Liver (tissue), 9 donors: ENCODE measurements around the gene PALLD. TPM values are rescaled to one million over a fixed set of nuclear protein-coding genes. Genes with fewer than 3 reads are reported as not detected.

Experiments
- DNase-seq: peaks from one replicate; pipeline ENCODE4 v3.0.0-alpha.2; 2017; ENCODE audit warnings: low spot score
- H3K27ac ChIP-seq, 2 donors: one replicate each; pipeline ENCODE4 v1.7.0; 2013; ENCODE audit warnings: inconsistent platforms in 2 of 2, low read length in 2 of 2, control low read depth in 1 of 2, low read depth in 1 of 2, mild to moderate bottlenecking in 1 of 2
- H3K27me3 ChIP-seq, 4 donors: one replicate each; pipeline versions ENCODE4 v1.6.1 to v1.7.0; 2013; ENCODE audit warnings: low read length in 3 of 4, inconsistent platforms in 1 of 4, mild to moderate bottlenecking in 1 of 4, moderate library complexity in 1 of 4; ENCODE audit not compliant: control insufficient read depth in 4 of 4, insufficient read depth in 4 of 4
- H3K36me3 ChIP-seq, 4 donors: one replicate each; pipeline versions ENCODE4 v1.6.1 to v1.7.0; 2013; ENCODE audit warnings: low read length in 3 of 4, mild to moderate bottlenecking in 3 of 4, low read depth in 1 of 4, moderate library complexity in 1 of 4; ENCODE audit not compliant: control insufficient read depth in 4 of 4, insufficient read depth in 3 of 4
- H3K4me1 ChIP-seq, 4 donors: one replicate each; pipeline versions ENCODE4 v1.6.1 to v1.7.0; 2013; ENCODE audit warnings: low read length in 3 of 4, mild to moderate bottlenecking in 3 of 4, moderate library complexity in 1 of 4; ENCODE audit not compliant: control insufficient read depth in 4 of 4, insufficient read depth in 4 of 4
- H3K4me3 ChIP-seq, 3 donors: one replicate each; pipeline versions ENCODE4 v1.6.1 to v1.7.0; 2013; ENCODE audit warnings: low read length in 3 of 3, control low read depth in 1 of 3, low read depth in 1 of 3, mild to moderate bottlenecking in 1 of 3
- H3K9ac ChIP-seq, 2 donors: one replicate each; pipeline ENCODE4 v1.7.0; 2013; ENCODE audit warnings: low read length in 2 of 2, mild to moderate bottlenecking in 2 of 2, moderate library complexity in 2 of 2, control low read depth in 1 of 2, low read depth in 1 of 2
- H3K9me3 ChIP-seq, 4 donors: one replicate each; pipeline versions ENCODE4 v1.6.1 to v1.7.0; 2013; ENCODE audit warnings: low read length in 3 of 4; ENCODE audit not compliant: control insufficient read depth in 4 of 4
- CTCF ChIP-seq: fragments of 150-350 bp; IDR thresholded peaks from 2 replicates; pipeline ENCODE4 v1.5.1; 2017; ENCODE audit warnings: improper control_type of control experiment, low read depth, low read length; ENCODE audit not compliant: missing input control
- EGR1 ChIP-seq, 2 donors: IDR thresholded peaks; 2 replicates each; pipeline ENCODE4 v1.6.1; 2016 to 2018; ENCODE audit warnings: antibody characterized with exemption in 2 of 2, low read depth in 2 of 2
- FOXA2 ChIP-seq: IDR thresholded peaks from 2 replicates; pipeline ENCODE4 v1.6.1; 2016; ENCODE audit warnings: antibody characterized with exemption
- GABPA ChIP-seq, 2 donors: IDR thresholded peaks in 1 of 2; conservative IDR thresholded peaks in 1 of 2; 2 replicates each; pipeline ENCODE4 v1.6.1; 2016; ENCODE audit warnings: antibody characterized with exemption in 2 of 2, mild to moderate bottlenecking in 1 of 2, moderate library complexity in 1 of 2
- HNF4A ChIP-seq, 2 donors: conservative IDR thresholded peaks; 2 replicates each; pipeline ENCODE4 v1.6.1; 2016; ENCODE audit warnings: antibody characterized with exemption in 2 of 2, mild to moderate bottlenecking in 2 of 2
- HNF4G ChIP-seq: IDR thresholded peaks from 2 replicates; pipeline ENCODE4 v1.6.1; 2016; ENCODE audit warnings: antibody characterized with exemption
- JUND ChIP-seq, 2 donors: IDR thresholded peaks; 2 replicates each; pipeline ENCODE4 v1.6.1; 2016; ENCODE audit warnings: antibody characterized with exemption in 2 of 2
- NR2F2 ChIP-seq: IDR thresholded peaks from 2 replicates; pipeline ENCODE4 v1.6.1; 2016; ENCODE audit warnings: antibody characterized with exemption
- RAD21 ChIP-seq, 2 donors: IDR thresholded peaks; 2 replicates each; pipeline ENCODE4 v1.6.1; 2016; ENCODE audit warnings: antibody characterized with exemption in 2 of 2, mild to moderate bottlenecking in 2 of 2
- SP1 ChIP-seq: IDR thresholded peaks from 2 replicates; pipeline ENCODE4 v1.6.1; 2018; ENCODE audit warnings: antibody characterized with exemption, mild to moderate bottlenecking
- YY1 ChIP-seq: IDR thresholded peaks from 2 replicates; pipeline ENCODE4 v1.6.1; 2016; ENCODE audit warnings: antibody characterized with exemption, mild to moderate bottlenecking
- WGBS: extraction: QIAGEN DNeasy Blood & Tissue Kit; methylation state at CpG from one replicate; pipeline ENCODE4 v1.1.7; 2013; 5-methylcytosine and 5-hydroxymethylcytosine counted together
- polyA plus RNA-seq, 2 donors: library from polyadenylated mRNA; stranded (reverse) in 1 of 2; unstranded in 1 of 2; fragments of 200-250 nt in 1 of 2; fragments of >200 nt in 1 of 2; fragmentation: Nextera tagmentation in 1 of 2; extraction: Ambion mirVana in 1 of 2; gene quantifications; one replicate each; pipeline versions ENCODE4 v1.2.1 to v1.2.3, GENCODE V29; 2013 to 2015
- total RNA-seq, 2 donors: library from RNA; depleted of rRNA; stranded (reverse); fragments of >200 nt; gene quantifications; one replicate each; pipeline ENCODE4 v1.2.3, GENCODE V29; 2014
- TF ChIP-seq, protein P1 (sequence below): IDR thresholded peaks from 2 replicates; pipeline ENCODE4 v1.6.1; 2016; ENCODE audit warnings: antibody characterized with exemption, mild to moderate bottlenecking
- donor health status: healthy.
- donor health status: healthy.
- donor health status: healthy.
- donor health status: healthy.
- donor health status: healthy.

Gene PALLD
- total and polyA plus RNA-seq, 4 donors: 9.0 to 26.3 (median 14.7) TPM

DNA sequence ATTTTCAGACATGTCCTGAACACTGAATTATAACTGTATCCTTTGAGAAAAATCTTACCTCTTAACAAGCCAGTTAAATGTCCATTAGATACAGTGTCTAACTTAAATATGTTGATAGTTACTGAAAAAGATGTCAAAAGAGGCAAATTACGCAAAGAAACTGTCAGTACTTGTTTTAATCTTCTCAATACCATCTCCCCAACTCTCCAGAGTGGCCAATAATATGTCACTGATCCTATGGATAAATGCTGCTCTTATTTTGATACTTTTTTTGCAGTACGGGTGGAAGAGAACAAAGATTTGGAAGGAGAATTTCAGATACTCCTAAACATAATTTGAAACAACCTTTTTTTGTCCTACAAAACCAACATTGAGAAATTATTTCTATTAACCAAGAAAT lies 320.5 kb downstream of the PALLD start:
- WGBS: 58% methylated on average over 2 of the region's 2 CpGs
- Histone ChIP-seq H3K9ac (peak overlapping the region in 1 of 2 donors; percentile 63), H3K9me3 (no peaks in the 10 kb centered on the region), H3K27me3 (no peaks in the 10 kb centered on the region), H3K27ac (peak overlapping the region in 1 of 2 donors; percentile 41), H3K36me3 (no peaks in the 10 kb centered on the region), H3K4me1 (peaks cover 0 to 5% (median 2%) of the 10 kb centered on the region in 4 donors), H3K4me3 (no peak overlapping the region)
- TF ChIP-seq, protein P1, sequence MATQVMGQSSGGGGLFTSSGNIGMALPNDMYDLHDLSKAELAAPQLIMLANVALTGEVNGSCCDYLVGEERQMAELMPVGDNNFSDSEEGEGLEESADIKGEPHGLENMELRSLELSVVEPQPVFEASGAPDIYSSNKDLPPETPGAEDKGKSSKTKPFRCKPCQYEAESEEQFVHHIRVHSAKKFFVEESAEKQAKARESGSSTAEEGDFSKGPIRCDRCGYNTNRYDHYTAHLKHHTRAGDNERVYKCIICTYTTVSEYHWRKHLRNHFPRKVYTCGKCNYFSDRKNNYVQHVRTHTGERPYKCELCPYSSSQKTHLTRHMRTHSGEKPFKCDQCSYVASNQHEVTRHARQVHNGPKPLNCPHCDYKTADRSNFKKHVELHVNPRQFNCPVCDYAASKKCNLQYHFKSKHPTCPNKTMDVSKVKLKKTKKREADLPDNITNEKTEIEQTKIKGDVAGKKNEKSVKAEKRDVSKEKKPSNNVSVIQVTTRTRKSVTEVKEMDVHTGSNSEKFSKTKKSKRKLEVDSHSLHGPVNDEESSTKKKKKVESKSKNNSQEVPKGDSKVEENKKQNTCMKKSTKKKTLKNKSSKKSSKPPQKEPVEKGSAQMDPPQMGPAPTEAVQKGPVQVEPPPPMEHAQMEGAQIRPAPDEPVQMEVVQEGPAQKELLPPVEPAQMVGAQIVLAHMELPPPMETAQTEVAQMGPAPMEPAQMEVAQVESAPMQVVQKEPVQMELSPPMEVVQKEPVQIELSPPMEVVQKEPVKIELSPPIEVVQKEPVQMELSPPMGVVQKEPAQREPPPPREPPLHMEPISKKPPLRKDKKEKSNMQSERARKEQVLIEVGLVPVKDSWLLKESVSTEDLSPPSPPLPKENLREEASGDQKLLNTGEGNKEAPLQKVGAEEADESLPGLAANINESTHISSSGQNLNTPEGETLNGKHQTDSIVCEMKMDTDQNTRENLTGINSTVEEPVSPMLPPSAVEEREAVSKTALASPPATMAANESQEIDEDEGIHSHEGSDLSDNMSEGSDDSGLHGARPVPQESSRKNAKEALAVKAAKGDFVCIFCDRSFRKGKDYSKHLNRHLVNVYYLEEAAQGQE: no peak
- TF ChIP-seq NR2F2: no peak
- no peak for TF ChIP-seq HNF4A (conservative IDR thresholded peaks at IDR 0.05)
- no peak for TF ChIP-seq SP1
- no peak for TF ChIP-seq RAD21 (IDR thresholded peaks at IDR 0.05)
- TF ChIP-seq GABPA (IDR thresholded peaks at IDR 0.05 in 1 of 2, conservative IDR thresholded peaks at IDR 0.05 in 1 of 2): no peak
- TF ChIP-seq FOXA2: no peak
- TF ChIP-seq YY1: no peak
- no peak for DNase-seq

DNA sequence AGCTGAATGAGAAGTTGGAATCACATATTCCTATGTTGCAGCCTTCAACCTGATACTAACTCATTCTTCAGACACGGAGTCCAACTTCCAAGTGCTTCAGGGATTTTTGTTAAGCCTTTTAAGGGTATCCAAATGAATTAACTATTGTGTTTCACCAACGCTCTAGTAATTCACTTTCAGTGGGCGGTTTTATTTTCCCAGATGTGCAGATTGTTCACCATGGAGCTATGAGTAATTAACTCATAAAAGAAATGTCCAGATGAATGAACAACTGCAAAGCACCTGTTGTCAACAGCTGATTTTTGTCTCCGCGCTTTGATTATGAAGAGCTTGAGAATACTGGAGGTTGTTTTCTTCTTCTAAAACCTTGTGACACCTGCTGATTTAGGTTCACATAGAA lies 325.6 kb downstream of the PALLD start:
- no peaks in the 10 kb centered on the region for H3K9me3 ChIP-seq
- H3K9ac ChIP-seq: no peak overlapping the region
- no peak overlapping the region for H3K4me3 ChIP-seq
- TF ChIP-seq, protein P1: no peak
- TF ChIP-seq NR2F2 (no peak), GABPA (IDR thresholded peaks at IDR 0.05 in 1 of 2, conservative IDR thresholded peaks at IDR 0.05 in 1 of 2) (no peak), EGR1 (IDR thresholded peaks at IDR 0.05; ENCODE audit: low read depth in 2 of 2) (no peak), YY1 (no peak), HNF4A (conservative IDR thresholded peaks at IDR 0.05) (no peak), JUND (IDR thresholded peaks at IDR 0.05) (no peak), HNF4G (no peak), CTCF (no peak), FOXA2 (no peak)
- no peaks in the 10 kb centered on the region for H3K4me1 ChIP-seq
- no peaks in the 10 kb centered on the region for H3K36me3 ChIP-seq
- H3K27me3 ChIP-seq: no peaks in the 10 kb centered on the region
- H3K27ac ChIP-seq: no peak overlapping the region
- DNase-seq: no peak
- WGBS: 89% methylated on average over 5 of the region's 5 CpGs
